PC-3 (cell line): Measurements from ENCODE around the gene RASAL1.

Source experiments
- EZH2 ChIP-seq: fragments of 300-600 bp; sonication (generic); IDR thresholded peaks from one replicate; pipeline ENCODE4 v1.6.1; 2017; ENCODE audit warnings: antibody characterized with exemption, mild to moderate bottlenecking, low read length; ENCODE audit not compliant: unreplicated experiment
- EZH2phosphoT487 ChIP-seq: fragments of 300-600 bp; sonication (generic); IDR thresholded peaks from 2 replicates; pipeline ENCODE4 v1.6.1; 2018; ENCODE audit warnings: mild to moderate bottlenecking, antibody characterized with exemption, low read length, borderline replicate concordance
- TF ChIP-seq, protein P1 (sequence below): fragments of 300-600 bp; sonication (generic); conservative IDR thresholded peaks from 2 replicates; pipeline ENCODE4 v1.5.1; 2017; ENCODE audit warnings: antibody characterized with exemption, low read depth, mild to moderate bottlenecking, low read length

DNA sequence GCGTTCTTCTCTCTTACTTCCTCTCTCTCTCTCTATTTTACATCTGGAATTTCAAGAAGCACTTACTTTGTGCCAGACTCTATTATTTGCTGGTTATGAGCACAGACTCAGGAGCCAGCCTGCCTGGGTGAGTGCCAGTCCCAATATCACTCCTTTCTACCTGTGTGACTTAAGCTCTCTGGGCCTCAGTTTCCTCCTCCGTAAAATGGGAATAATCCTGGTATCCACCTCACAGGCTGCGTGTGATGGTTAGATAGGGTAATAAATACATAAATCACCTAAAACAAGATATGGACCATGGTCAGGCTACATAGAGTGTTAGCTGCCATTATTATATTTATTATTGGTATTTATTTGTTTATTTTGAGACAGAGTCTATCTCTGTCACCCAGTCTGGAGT lies 24.3 kb downstream of the RASAL1 start:
- TF ChIP-seq, protein P1, sequence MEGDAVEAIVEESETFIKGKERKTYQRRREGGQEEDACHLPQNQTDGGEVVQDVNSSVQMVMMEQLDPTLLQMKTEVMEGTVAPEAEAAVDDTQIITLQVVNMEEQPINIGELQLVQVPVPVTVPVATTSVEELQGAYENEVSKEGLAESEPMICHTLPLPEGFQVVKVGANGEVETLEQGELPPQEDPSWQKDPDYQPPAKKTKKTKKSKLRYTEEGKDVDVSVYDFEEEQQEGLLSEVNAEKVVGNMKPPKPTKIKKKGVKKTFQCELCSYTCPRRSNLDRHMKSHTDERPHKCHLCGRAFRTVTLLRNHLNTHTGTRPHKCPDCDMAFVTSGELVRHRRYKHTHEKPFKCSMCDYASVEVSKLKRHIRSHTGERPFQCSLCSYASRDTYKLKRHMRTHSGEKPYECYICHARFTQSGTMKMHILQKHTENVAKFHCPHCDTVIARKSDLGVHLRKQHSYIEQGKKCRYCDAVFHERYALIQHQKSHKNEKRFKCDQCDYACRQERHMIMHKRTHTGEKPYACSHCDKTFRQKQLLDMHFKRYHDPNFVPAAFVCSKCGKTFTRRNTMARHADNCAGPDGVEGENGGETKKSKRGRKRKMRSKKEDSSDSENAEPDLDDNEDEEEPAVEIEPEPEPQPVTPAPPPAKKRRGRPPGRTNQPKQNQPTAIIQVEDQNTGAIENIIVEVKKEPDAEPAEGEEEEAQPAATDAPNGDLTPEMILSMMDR: no peak
- TF ChIP-seq EZH2 (no peak), EZH2phosphoT487 (no peak)
